A172 (cell line): ENCODE results near the gene TBC1D3. TPM values are rescaled to one million over a fixed set of nuclear protein-coding genes. Genes with fewer than 3 reads are reported as not detected.
"Not testable (repeated sequence)": the region's sequence is repeated elsewhere in the genome, so short reads cannot be mapped to it uniquely, and the experiment has no call there.

ENCODE experiments used
- DNase-seq: peaks from one replicate; pipeline ENCODE4 v3.0.0-alpha.2; 2015; ENCODE audit warnings: low spot score
- total RNA-seq: library from RNA; depleted of rRNA; stranded (reverse); fragments of >200 nt; shearing (Covaris generic); gene quantifications from 2 replicates; pipeline ENCODE4 v1.2.3, GENCODE V29; 2014; rRNA removed

Gene TBC1D3
- total RNA-seq: not detected in 2 replicates

- DNase-seq: not testable (repeated sequence)
Observed at GRCh38 chr17:38192455-38192854, at the start of gene TBC1D3. Gene TBC1D3, minus strand, starts transcription at chr17:38192555. Its CDS starts 1,526 bp downstream, at chr17:38191029.

GRCh38 chr17:38232790-38233189 is 40.4 kb upstream of the TBC1D3 start:
- not testable (repeated sequence) for DNase-seq

- DNase-seq: not testable (repeated sequence)
Observed at GRCh38 chr17:38225844-38226495, 33.6 kb upstream of the TBC1D3 start.

- not testable (repeated sequence) for DNase-seq
Observed at GRCh38 chr17:38220867-38221266, 28.5 kb upstream of the TBC1D3 start.

GRCh38 chr17:38200271-38200670 is 7.9 kb upstream of the TBC1D3 start:
- not testable (repeated sequence) for DNase-seq

GRCh38 chr17:38134860-38135259 is 57.5 kb downstream of the TBC1D3 start:
- DNase-seq: not testable (repeated sequence)

Other genes with a start within 250 kb of the TBC1D3 start
- 2.8 and 4.6 TPM in 2 replicates for gene TBC1D3L, start 203.5 kb downstream of the TBC1D3 start, total RNA-seq
- gene TBC1D3D, start 188.6 kb downstream of the TBC1D3 start, total RNA-seq: not detected in 2 replicates
- gene TBC1D3C, start 123.9 kb downstream of the TBC1D3 start, total RNA-seq: not detected in 2 replicates
- not detected in 2 replicates for gene TBC1D3E, start 64.6 kb downstream of the TBC1D3 start, total RNA-seq
- 51.6 and 55.2 TPM in 2 replicates for gene MRPL45, start 104.6 kb upstream of the TBC1D3 start, total RNA-seq
- gene GPR179, start 151.4 kb upstream of the TBC1D3 start, total RNA-seq: 0.46 TPM in 1 of 2 replicates, not detected in the other
- gene SOCS7, start 159.3 kb upstream of the TBC1D3 start, total RNA-seq: 14.7 and 17.8 TPM in 2 replicates
- gene ARHGAP23, start 235.9 kb upstream of the TBC1D3 start, total RNA-seq: 48.9 and 68.6 TPM in 2 replicates